ENCODE results near the gene NKAIN2.

Gene NKAIN2

GRCh38 chr6:123803504-123804013 lies at the start of gene NKAIN2:
NKAIN2 (plus strand) TSS chr6:123803865.
- no peak for DNase-seq (ENCODE audit: low spot score)

- DNase-seq (ENCODE audit: low spot score): no peak
These were observed 44.2 kb upstream of the NKAIN2 start for GRCh38 chr6:123759472-123759871.

GRCh38 chr6:123763904-123764303 lies 39.8 kb upstream of the NKAIN2 start:
- no peak for DNase-seq (ENCODE audit: low spot score)

- no peak for DNase-seq (ENCODE audit: low spot score)
These were observed 38.9 kb upstream of the NKAIN2 start for GRCh38 chr6:123764722-123765121.

GRCh38 chr6:123768921-123769320 lies 34.7 kb upstream of the NKAIN2 start:
- DNase-seq (ENCODE audit: low spot score): no peak

- DNase-seq (ENCODE audit: low spot score): no peak
These were observed 34.2 kb upstream of the NKAIN2 start for GRCh38 chr6:123769431-123769830.

GRCh38 chr6:123770247-123770949 lies 33.3 kb upstream of the NKAIN2 start:
- DNase-seq (ENCODE audit: low spot score): no peak

- DNase-seq (ENCODE audit: low spot score): no peak
These were observed 32.5 kb upstream of the NKAIN2 start for GRCh38 chr6:123771126-123771525.

- no peak for DNase-seq (ENCODE audit: low spot score)
These were observed 26.1 kb upstream of the NKAIN2 start for GRCh38 chr6:123777563-123777962.

- no peak for DNase-seq (ENCODE audit: low spot score)
These were observed 23.6 kb upstream of the NKAIN2 start for GRCh38 chr6:123780021-123780420.

- no peak for DNase-seq (ENCODE audit: low spot score)
These were observed 19.3 kb upstream of the NKAIN2 start for GRCh38 chr6:123784330-123784729.

- no peak for DNase-seq (ENCODE audit: low spot score)
These were observed 18.6 kb upstream of the NKAIN2 start for GRCh38 chr6:123785039-123785438.

GRCh38 chr6:123788319-123788718 lies 15.3 kb upstream of the NKAIN2 start:
- DNase-seq (ENCODE audit: low spot score): no peak

- no peak for DNase-seq (ENCODE audit: low spot score)
These were observed 9.5 kb upstream of the NKAIN2 start for GRCh38 chr6:123794190-123794589.

- no peak for DNase-seq (ENCODE audit: low spot score)
These were observed 8.9 kb upstream of the NKAIN2 start for GRCh38 chr6:123794799-123795198.

GRCh38 chr6:123801067-123801466 lies 2.6 kb upstream of the NKAIN2 start:
- no peak for DNase-seq (ENCODE audit: low spot score)

GRCh38 chr6:123802351-123802696 lies 1.3 kb upstream of the NKAIN2 start:
- DNase-seq (ENCODE audit: low spot score): no peak

GRCh38 chr6:123802697-123803503 lies 765 bp upstream of the NKAIN2 start:
- peak; percentile 88 for DNase-seq (ENCODE audit: low spot score)

GRCh38 chr6:123804014-123804786 lies 535 bp downstream of the NKAIN2 start:
- no peak for DNase-seq (ENCODE audit: low spot score)

- DNase-seq (ENCODE audit: low spot score): no peak
These were observed 1.3 kb downstream of the NKAIN2 start for GRCh38 chr6:123804787-123805540.

GRCh38 chr6:123805921-123806320 lies 2.3 kb downstream of the NKAIN2 start:
- DNase-seq (ENCODE audit: low spot score): no peak

- DNase-seq (ENCODE audit: low spot score): no peak
These were observed 2.9 kb downstream of the NKAIN2 start for GRCh38 chr6:123806561-123806960.

Data from left forelimb (tissue), 1 donor.